OCI-LY3 (cell line): Measurements from ENCODE around the gene MAD1L1.

Source experiments
- H2AFZ ChIP-seq: fragments of 200-600, 300-600 bp; shearing (Covaris generic); 2 replicates; pipeline ENCODE4 v1.6.0; 2014; ENCODE audit warnings: antibody characterized with exemption, low read depth, low read length
- H3K27ac ChIP-seq: fragments of 200-600, 300-600 bp; sonication (generic); 2 replicates; pipeline ENCODE4 v1.5.1; 2014; ENCODE audit warnings: mild to moderate bottlenecking, low read length, moderate library complexity, mixed read lengths
- H3K27me3 ChIP-seq: fragments of 200-600, 300-600 bp; sonication (generic); 2 replicates; pipeline ENCODE4 v1.6.1; 2014; ENCODE audit warnings: low read depth, low read length, mixed read lengths
- H3K36me3 ChIP-seq: fragments of 200-600, 300-600 bp; sonication (generic); replicated peaks from 2 replicates; pipeline ENCODE3; 2014; ENCODE audit warnings: low read depth, low read length, mixed read lengths
- H3K4me1 ChIP-seq: fragments of 300-600, 200-600 bp; sonication (generic); 2 replicates; pipeline ENCODE4 v1.6.1; 2014; ENCODE audit warnings: low read length, mixed read lengths
- H3K4me2 ChIP-seq: fragments of 200-600, 300-600 bp; sonication (generic); 2 replicates; pipeline ENCODE4 v1.6.1; 2014; ENCODE audit warnings: low read length, mixed read lengths
- H3K4me3 ChIP-seq: fragments of 300-600, 200-600 bp; sonication (generic); 2 replicates; pipeline ENCODE4 v1.5.1; 2014; ENCODE audit warnings: antibody characterized with exemption, mild to moderate bottlenecking, low read length, moderate library complexity
- H3K79me2 ChIP-seq: fragments of 300-600, 200-600 bp; shearing (Covaris generic); 2 replicates; pipeline ENCODE4 v1.6.1; 2014; ENCODE audit warnings: mild to moderate bottlenecking, low read length, mixed read lengths
- H3K9ac ChIP-seq: fragments of 300-600, 200-600 bp; shearing (Covaris generic); 2 replicates; pipeline ENCODE4 v1.6.0; 2014; ENCODE audit warnings: mild to moderate bottlenecking, low read length, moderate library complexity
- H3K9me3 ChIP-seq: fragments of 200-600, 300-600 bp; shearing (Covaris generic); 2 replicates; pipeline ENCODE4 v1.6.1; 2014; ENCODE audit warnings: low read length, mixed read lengths; ENCODE audit not compliant: insufficient read depth
- H4K20me1 ChIP-seq: fragments of 200-600, 300-600 bp; sonication (generic); 2 replicates; pipeline ENCODE4 v1.6.1; 2016; ENCODE audit warnings: low read length, mixed read lengths; ENCODE audit not compliant: insufficient read depth
- EZH2phosphoT487 ChIP-seq: fragments of 200-600 bp; shearing (Covaris generic); IDR thresholded peaks from 2 replicates; pipeline ENCODE4 v1.6.1; 2018; ENCODE audit warnings: antibody characterized with exemption, mixed run types, low read depth
- TF ChIP-seq, protein P1 (sequence below): fragments of 200-600, 300-600 bp; sonication (generic); IDR thresholded peaks from 2 replicates; pipeline ENCODE4 v1.5.1; 2014; ENCODE audit warnings: antibody characterized with exemption, low read length, low read depth

MAD1L1 gene

DNA sequence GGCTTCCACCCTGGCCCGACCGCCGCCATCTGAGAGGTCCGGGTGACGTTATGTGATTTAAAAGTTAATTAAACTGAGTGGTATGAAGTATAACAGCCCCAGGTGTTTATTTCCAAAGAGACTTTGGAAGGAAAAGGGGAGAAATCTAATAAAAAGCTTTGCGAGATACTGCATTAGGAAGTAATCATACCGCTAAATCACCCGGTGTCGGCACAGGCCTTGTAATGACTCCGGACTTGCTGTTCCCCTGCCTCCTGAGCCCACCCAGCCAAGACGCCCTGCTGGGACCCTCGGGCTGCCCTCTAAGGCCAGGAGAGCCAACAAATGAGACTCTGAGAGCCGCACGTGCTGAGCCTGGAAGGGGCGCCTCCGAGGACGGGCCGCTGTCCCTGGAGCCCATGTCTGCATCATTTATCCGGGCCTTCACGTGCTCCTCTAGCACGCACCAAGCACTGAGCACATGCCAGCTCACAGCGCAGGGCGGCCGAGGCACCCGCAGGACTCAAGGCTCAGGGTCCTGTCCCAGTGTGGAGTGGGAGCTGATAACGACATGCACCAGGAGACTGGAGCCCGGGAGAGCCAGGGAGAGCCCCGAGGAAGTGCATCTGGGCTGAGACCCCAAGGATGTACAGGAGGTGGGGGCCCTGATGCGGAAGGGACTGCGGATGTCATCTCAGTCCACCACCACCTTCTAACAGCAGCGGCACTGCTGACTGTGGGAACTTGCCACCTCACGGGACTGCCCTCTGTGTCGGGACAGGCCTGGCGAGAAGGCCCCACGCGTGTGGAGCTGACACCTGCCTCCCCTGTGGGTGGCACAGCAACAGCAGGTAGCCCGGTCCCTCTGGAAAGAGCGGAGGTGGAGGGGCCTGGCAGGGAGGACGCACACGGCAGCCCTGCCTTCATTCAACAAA, 380.0 kb downstream of the MAD1L1 start:
- Histone ChIP-seq H2AFZ (no peak overlapping the region), H3K4me2 (no peak overlapping the region), H3K4me1 (no peaks in the 10 kb centered on the region), H3K36me3 (no peaks in the 10 kb centered on the region), H3K9ac (no peak overlapping the region), H4K20me1 (no peaks in the 10 kb centered on the region), H3K4me3 (no peak overlapping the region), H3K79me2 (no peaks in the 10 kb centered on the region), H3K9me3 (no peaks in the 10 kb centered on the region), H3K27ac (no peak overlapping the region), H3K27me3 (no peaks in the 10 kb centered on the region)
- TF ChIP-seq, protein P1, sequence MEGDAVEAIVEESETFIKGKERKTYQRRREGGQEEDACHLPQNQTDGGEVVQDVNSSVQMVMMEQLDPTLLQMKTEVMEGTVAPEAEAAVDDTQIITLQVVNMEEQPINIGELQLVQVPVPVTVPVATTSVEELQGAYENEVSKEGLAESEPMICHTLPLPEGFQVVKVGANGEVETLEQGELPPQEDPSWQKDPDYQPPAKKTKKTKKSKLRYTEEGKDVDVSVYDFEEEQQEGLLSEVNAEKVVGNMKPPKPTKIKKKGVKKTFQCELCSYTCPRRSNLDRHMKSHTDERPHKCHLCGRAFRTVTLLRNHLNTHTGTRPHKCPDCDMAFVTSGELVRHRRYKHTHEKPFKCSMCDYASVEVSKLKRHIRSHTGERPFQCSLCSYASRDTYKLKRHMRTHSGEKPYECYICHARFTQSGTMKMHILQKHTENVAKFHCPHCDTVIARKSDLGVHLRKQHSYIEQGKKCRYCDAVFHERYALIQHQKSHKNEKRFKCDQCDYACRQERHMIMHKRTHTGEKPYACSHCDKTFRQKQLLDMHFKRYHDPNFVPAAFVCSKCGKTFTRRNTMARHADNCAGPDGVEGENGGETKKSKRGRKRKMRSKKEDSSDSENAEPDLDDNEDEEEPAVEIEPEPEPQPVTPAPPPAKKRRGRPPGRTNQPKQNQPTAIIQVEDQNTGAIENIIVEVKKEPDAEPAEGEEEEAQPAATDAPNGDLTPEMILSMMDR: no peak
- no peak for TF ChIP-seq EZH2phosphoT487

DNA sequence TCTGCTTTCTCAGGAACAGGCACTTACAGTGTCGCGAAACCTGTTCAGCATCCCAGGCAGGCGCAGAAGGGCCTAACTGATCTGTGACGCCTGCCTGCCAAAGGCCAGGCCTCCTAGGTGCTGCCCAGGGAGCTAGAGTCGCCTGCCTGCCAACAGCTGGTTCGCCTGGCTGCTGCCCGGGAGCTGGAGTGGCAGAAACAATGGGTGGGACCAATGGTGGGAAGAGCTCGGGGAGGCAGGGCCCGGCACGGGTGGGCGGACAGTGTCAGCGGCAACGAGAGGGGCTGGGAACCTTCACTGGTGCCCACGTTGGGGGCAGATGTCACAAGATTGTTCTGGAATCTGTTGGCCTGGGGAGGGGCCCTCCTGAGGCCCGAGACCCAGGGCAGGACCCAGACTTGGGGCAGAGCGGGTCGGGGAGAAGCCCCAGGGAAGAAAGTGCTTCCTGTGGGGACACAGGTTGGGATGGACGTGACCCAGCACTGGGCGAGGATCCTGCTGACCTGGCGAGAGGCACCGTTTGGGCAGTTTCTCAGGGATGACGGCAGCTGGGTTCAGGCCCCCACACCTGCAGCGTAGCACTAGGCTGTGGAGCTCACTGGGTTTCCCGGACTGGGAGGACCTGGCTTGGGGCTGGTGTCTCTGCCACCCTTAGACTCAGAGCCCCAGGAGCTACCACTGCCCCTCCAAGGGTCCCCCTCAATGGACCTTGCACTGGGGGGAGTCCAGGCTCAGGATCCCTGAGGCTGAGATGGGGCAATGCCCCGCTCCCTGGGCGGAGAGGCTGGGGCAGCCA, 380.8 kb downstream of the MAD1L1 start:
- H2AFZ ChIP-seq: no peak overlapping the region
- no peak overlapping the region for H3K27ac ChIP-seq
- no peak overlapping the region for H3K4me2 ChIP-seq
- H3K9me3 ChIP-seq: no peaks in the 10 kb centered on the region
- TF ChIP-seq, protein P1: no peak
- TF ChIP-seq EZH2phosphoT487: no peak
- no peak overlapping the region for H3K4me3 ChIP-seq
- no peaks in the 10 kb centered on the region for H4K20me1 ChIP-seq
- H3K4me1 ChIP-seq: no peaks in the 10 kb centered on the region
- H3K9ac ChIP-seq: no peak overlapping the region
- no peaks in the 10 kb centered on the region for H3K27me3 ChIP-seq
- no peaks in the 10 kb centered on the region for H3K79me2 ChIP-seq
- no peaks in the 10 kb centered on the region for H3K36me3 ChIP-seq

DNA sequence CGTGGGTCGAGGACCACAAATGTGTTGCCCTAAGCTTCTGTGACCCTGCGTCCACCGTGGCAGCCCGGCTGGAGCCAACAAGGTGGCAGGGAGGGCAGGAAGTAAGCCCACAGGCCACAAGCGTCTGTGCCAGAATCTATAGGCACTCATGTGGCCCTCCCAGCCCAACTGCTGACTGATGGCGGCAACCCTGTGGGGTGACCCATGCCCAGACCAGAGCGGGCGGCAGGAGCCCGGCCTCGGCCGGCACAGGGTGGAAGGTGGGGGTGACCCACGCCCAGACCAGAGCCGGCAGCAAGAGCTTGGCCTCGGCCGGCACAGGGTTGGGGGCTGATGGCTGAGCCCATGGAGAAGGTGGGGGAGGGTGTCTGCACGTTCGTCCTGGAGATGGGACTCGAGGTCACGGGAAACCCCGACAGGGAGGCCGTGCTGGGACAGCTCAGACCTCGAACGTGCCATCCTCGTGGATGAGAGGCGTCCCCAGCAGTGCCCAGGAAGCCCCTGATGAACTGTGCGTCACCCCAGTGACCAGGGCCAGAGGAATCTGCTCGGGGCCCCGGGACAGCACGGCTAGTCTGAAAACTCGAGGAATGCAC, 381.7 kb downstream of the MAD1L1 start:
- H2AFZ ChIP-seq: no peak overlapping the region
- H3K9me3 ChIP-seq: no peaks in the 10 kb centered on the region
- no peaks in the 10 kb centered on the region for H3K79me2 ChIP-seq
- H3K4me2 ChIP-seq: no peak overlapping the region
- no peak overlapping the region for H3K27ac ChIP-seq
- no peak overlapping the region for H3K4me3 ChIP-seq
- H3K4me1 ChIP-seq: no peaks in the 10 kb centered on the region
- H4K20me1 ChIP-seq: no peaks in the 10 kb centered on the region
- H3K36me3 ChIP-seq: no peaks in the 10 kb centered on the region
- no peak overlapping the region for H3K9ac ChIP-seq
- H3K27me3 ChIP-seq: no peaks in the 10 kb centered on the region
- no peak for TF ChIP-seq EZH2phosphoT487
- TF ChIP-seq, protein P1: no peak
